K562 (cell line): ENCODE measurements around the gene CPN2. TPM values are rescaled to one million over a fixed set of nuclear protein-coding genes. Genes with fewer than 3 reads are reported as not detected.

ENCODE experiments used
- ATF1 ChIP-seq, 2 experiments: fragments of 450-650 bp in 1 of 2; IDR thresholded peaks; 2 replicates each; pipeline ENCODE4 v1.6.1; 2016; ENCODE audit warnings: missing compliant biosample characterization in 1 of 2, missing genetic modification characterization in 1 of 2
- RFX5 ChIP-seq: IDR thresholded peaks from 2 replicates; pipeline ENCODE4 v1.6.1; 2011; ENCODE audit warnings: low read depth, mild to moderate bottlenecking, improper control_type of control experiment, low read length
- RNF2 ChIP-seq: sonication (generic); IDR thresholded peaks from 2 replicates; pipeline ENCODE4 v1.6.1; 2016
- STAT5B ChIP-seq: fragments of 250-450 bp; sonication (Bioruptor Pico); IDR thresholded peaks from 2 replicates; pipeline ENCODE4 v1.8.0; 2021; ENCODE audit warnings: mild to moderate bottlenecking, inconsistent platforms
- ZNF445 ChIP-seq: fragments of 250-450 bp; sonication (Bioruptor Pico); IDR thresholded peaks from 2 replicates; pipeline ENCODE4 v1.4.0; 2020; ENCODE audit warnings: low read depth, mild to moderate bottlenecking, moderate library complexity
- ZNF551 ChIP-seq: fragments of 250-450 bp; sonication (Bioruptor Pico); IDR thresholded peaks from 2 replicates; pipeline ENCODE4 v1.5.0; 2021; ENCODE audit warnings: mild to moderate bottlenecking, moderate library complexity
- polyA plus RNA-seq, 8 experiments: library from polyadenylated mRNA; depleted of rRNA in 4 of 8; stranded (reverse) in 5 of 8; unstranded in 3 of 8; fragments of >200 nt; fragmentation: Nextera tagmentation in 2 of 8; fragmentation: Illumina TruSeq in 1 of 8; extraction: Ambion mirVana in 2 of 8; extraction: Trizol in 1 of 8; gene quantifications; 2 replicates each; pipeline versions ENCODE4 v1.2.1 to v1.2.3, GENCODE V29; 2011 to 2014; ENCODE audit warnings: inconsistent platforms in 1 of 8, missing spikeins in 1 of 8
- total RNA-seq, 7 experiments: library from RNA; depleted of rRNA in 6 of 7; stranded (reverse); fragments of >200 nt in 6 of 7; fragmentation: Illumina TruSeq in 2 of 7; extraction: Trizol in 2 of 7; gene quantifications; 2 replicates each; pipeline versions ENCODE4 v1.2.1 to v1.2.3, GENCODE V29; 2011 to 2021; ENCODE audit warnings: low replicate concordance in 1 of 7
- TF ChIP-seq, protein P1 (sequence below): fragments of 150-350 bp; conservative IDR thresholded peaks from 2 replicates; pipeline ENCODE4 v1.6.1; 2014; ENCODE audit warnings: low read length
- TF ChIP-seq, protein P2 (sequence below): fragments of 450-650 bp; formaldehyde crosslinking; IDR thresholded peaks from 2 replicates; pipeline ENCODE4 v1.4.0; 2020; ENCODE audit warnings: mild to moderate bottlenecking, moderate library complexity
- TF ChIP-seq, protein P3 (sequence below): fragments of 450-650 bp; formaldehyde crosslinking; IDR thresholded peaks from 2 replicates; pipeline ENCODE4 v1.4.0; 2022; ENCODE audit warnings: missing genetic modification characterization
- TF ChIP-seq, protein P4 (sequence below): fragments of 450-650 bp; formaldehyde crosslinking; IDR thresholded peaks from 2 replicates; pipeline ENCODE4 v1.4.0; 2020; ENCODE audit warnings: mild to moderate bottlenecking, moderate library complexity
- TF ChIP-seq, protein P5 (sequence below): sonication (generic); formaldehyde crosslinking; IDR thresholded peaks from 2 replicates; pipeline ENCODE4 v1.8.0; 2022; ENCODE audit warnings: mild to moderate bottlenecking, missing genetic modification reagents
- TF ChIP-seq, protein P6 (sequence below): sonication (generic); formaldehyde crosslinking; IDR thresholded peaks from 2 replicates; pipeline ENCODE4 v1.8.1; 2023; ENCODE audit warnings: missing genetic modification reagents, mild to moderate bottlenecking, borderline replicate concordance
- TF ChIP-seq, protein P7 (sequence below), 3 experiments: fragments of 200-800 bp in 1 of 3; sonication (Bioruptor generic) in 1 of 3; sonication (generic) in 1 of 3; formaldehyde crosslinking in 1 of 3; IDR thresholded peaks; 2 replicates each; pipeline versions ENCODE4 v1.6.1 to v1.8.0; 2016 to 2022; ENCODE audit warnings: mild to moderate bottlenecking in 2 of 3, missing compliant biosample characterization in 2 of 3, missing genetic modification characterization in 2 of 3, missing genetic modification reagents in 1 of 3

CPN2 gene
- total and polyA plus RNA-seq, 9 of the 15 experiments (the other 6 are each of a cell fraction or from before 2014, with no cell fraction given) = not detected

DNA sequence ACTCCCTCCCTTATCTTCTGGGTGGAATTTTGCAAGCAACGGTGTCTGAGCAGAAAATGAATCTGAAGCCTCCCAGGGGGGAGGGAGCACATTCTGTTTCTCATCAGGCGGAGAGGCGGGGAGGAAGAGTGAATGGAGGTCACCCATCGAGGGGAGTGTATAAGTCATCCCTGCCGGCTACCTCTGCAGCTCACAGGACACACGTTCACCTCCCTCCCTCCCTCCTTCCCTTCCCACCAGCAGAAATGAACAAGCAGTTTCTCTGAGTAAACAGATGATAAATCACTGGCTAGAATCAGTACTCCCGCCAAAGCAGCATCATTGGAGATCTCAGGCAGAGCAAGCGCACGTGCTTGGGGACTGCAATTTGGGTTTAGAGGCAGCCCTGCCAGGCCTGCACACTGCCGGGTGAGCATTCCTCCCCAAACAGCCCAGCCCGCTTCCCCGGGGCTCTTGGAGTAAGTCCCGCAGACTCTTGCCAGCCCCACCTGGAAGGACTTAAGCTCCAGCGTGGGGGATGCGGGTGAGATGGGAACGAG, 38.3 kb downstream of the CPN2 start (continued):
- TF ChIP-seq, protein P1, sequence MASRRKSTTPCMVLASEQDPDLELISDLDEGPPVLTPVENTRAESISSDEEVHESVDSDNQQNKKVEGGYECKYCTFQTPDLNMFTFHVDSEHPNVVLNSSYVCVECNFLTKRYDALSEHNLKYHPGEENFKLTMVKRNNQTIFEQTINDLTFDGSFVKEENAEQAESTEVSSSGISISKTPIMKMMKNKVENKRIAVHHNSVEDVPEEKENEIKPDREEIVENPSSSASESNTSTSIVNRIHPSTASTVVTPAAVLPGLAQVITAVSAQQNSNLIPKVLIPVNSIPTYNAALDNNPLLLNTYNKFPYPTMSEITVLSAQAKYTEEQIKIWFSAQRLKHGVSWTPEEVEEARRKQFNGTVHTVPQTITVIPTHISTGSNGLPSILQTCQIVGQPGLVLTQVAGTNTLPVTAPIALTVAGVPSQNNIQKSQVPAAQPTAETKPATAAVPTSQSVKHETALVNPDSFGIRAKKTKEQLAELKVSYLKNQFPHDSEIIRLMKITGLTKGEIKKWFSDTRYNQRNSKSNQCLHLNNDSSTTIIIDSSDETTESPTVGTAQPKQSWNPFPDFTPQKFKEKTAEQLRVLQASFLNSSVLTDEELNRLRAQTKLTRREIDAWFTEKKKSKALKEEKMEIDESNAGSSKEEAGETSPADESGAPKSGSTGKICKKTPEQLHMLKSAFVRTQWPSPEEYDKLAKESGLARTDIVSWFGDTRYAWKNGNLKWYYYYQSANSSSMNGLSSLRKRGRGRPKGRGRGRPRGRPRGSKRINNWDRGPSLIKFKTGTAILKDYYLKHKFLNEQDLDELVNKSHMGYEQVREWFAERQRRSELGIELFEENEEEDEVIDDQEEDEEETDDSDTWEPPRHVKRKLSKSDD = no peak
- TF ChIP-seq, protein P2, sequence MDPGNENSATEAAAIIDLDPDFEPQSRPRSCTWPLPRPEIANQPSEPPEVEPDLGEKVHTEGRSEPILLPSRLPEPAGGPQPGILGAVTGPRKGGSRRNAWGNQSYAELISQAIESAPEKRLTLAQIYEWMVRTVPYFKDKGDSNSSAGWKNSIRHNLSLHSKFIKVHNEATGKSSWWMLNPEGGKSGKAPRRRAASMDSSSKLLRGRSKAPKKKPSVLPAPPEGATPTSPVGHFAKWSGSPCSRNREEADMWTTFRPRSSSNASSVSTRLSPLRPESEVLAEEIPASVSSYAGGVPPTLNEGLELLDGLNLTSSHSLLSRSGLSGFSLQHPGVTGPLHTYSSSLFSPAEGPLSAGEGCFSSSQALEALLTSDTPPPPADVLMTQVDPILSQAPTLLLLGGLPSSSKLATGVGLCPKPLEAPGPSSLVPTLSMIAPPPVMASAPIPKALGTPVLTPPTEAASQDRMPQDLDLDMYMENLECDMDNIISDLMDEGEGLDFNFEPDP (CRISPR knock-in tag) = no peak
- TF ChIP-seq, protein P3, sequence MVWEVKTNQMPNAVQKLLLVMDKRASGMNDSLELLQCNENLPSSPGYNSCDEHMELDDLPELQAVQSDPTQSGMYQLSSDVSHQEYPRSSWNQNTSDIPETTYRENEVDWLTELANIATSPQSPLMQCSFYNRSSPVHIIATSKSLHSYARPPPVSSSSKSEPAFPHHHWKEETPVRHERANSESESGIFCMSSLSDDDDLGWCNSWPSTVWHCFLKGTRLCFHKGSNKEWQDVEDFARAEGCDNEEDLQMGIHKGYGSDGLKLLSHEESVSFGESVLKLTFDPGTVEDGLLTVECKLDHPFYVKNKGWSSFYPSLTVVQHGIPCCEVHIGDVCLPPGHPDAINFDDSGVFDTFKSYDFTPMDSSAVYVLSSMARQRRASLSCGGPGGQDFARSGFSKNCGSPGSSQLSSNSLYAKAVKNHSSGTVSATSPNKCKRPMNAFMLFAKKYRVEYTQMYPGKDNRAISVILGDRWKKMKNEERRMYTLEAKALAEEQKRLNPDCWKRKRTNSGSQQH (CRISPR knock-in tag) = no peak
- TF ChIP-seq STAT5B (CRISPR knock-in tag) (no peak), ZNF445 (CRISPR knock-in tag) (no peak), RNF2 (peak; percentile 71; the same call in 1 of the 2 replicates), ZNF551 (CRISPR knock-in tag) (no peak), ATF1 (CRISPR knock-in tag; IDR thresholded peaks at IDR 0.05) (no peak), ATF1 (tag; IDR thresholded peaks at IDR 0.05) (peak; percentile 53), RFX5 (no peak)
- TF ChIP-seq, protein P4, sequence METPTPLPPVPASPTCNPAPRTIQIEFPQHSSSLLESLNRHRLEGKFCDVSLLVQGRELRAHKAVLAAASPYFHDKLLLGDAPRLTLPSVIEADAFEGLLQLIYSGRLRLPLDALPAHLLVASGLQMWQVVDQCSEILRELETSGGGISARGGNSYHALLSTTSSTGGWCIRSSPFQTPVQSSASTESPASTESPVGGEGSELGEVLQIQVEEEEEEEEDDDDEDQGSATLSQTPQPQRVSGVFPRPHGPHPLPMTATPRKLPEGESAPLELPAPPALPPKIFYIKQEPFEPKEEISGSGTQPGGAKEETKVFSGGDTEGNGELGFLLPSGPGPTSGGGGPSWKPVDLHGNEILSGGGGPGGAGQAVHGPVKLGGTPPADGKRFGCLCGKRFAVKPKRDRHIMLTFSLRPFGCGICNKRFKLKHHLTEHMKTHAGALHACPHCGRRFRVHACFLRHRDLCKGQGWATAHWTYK = no peak
- TF ChIP-seq, protein P5, sequence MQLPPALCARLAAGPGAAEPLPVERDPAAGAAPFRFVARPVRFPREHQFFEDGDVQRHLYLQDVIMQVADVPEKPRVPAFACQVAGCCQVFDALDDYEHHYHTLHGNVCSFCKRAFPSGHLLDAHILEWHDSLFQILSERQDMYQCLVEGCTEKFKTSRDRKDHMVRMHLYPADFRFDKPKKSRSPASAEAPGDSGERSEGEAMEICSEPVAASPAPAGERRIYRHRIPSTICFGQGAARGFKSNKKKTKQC (CRISPR knock-in tag) = no peak
- TF ChIP-seq, protein P6, sequence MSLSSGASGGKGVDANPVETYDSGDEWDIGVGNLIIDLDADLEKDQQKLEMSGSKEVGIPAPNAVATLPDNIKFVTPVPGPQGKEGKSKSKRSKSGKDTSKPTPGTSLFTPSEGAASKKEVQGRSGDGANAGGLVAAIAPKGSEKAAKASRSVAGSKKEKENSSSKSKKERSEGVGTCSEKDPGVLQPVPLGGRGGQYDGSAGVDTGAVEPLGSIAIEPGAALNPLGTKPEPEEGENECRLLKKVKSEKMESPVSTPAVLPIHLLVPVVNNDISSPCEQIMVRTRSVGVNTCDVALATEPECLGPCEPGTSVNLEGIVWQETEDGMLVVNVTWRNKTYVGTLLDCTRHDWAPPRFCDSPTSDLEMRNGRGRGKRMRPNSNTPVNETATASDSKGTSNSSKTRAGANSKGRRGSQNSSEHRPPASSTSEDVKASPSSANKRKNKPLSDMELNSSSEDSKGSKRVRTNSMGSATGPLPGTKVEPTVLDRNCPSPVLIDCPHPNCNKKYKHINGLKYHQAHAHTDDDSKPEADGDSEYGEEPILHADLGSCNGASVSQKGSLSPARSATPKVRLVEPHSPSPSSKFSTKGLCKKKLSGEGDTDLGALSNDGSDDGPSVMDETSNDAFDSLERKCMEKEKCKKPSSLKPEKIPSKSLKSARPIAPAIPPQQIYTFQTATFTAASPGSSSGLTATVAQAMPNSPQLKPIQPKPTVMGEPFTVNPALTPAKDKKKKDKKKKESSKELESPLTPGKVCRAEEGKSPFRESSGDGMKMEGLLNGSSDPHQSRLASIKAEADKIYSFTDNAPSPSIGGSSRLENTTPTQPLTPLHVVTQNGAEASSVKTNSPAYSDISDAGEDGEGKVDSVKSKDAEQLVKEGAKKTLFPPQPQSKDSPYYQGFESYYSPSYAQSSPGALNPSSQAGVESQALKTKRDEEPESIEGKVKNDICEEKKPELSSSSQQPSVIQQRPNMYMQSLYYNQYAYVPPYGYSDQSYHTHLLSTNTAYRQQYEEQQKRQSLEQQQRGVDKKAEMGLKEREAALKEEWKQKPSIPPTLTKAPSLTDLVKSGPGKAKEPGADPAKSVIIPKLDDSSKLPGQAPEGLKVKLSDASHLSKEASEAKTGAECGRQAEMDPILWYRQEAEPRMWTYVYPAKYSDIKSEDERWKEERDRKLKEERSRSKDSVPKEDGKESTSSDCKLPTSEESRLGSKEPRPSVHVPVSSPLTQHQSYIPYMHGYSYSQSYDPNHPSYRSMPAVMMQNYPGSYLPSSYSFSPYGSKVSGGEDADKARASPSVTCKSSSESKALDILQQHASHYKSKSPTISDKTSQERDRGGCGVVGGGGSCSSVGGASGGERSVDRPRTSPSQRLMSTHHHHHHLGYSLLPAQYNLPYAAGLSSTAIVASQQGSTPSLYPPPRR (CRISPR knock-in tag) = no peak
- TF ChIP-seq, protein P7, sequence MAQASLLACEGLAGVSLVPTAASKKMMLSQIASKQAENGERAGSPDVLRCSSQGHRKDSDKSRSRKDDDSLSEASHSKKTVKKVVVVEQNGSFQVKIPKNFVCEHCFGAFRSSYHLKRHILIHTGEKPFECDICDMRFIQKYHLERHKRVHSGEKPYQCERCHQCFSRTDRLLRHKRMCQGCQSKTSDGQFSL (CRISPR knock-in tag; IDR thresholded peaks at IDR 0.05) = no peak
- TF ChIP-seq, protein P7 (tag; IDR thresholded peaks at IDR 0.05) = no peak
